Transverse colon (tissue), 4 donors: ENCODE data around the gene CASP8.

Source experiments
- CTCF ChIP-seq, 5 experiments: fragments of 200-600 bp in 3 of 5; fragments of 450-650 bp in 2 of 5; sonication (generic) in 3 of 5; IDR thresholded peaks; 1 replicate in 2 of 5; 2 replicates in 3 of 5; pipeline ENCODE4 v1.5.1; 2016 to 2017; ENCODE audit warnings: antibody characterized with exemption in 5 of 5, inconsistent platforms in 3 of 5, mild to moderate bottlenecking in 2 of 5, moderate library complexity in 1 of 5
- EP300 ChIP-seq: sonication (generic); formaldehyde crosslinking; IDR thresholded peaks from one replicate; pipeline ENCODE4 v1.6.1; 2017; ENCODE audit warnings: antibody characterized with exemption, low read depth
- POLR2A ChIP-seq: fragments of 450-650 bp; IDR thresholded peaks from one replicate; pipeline ENCODE4 v1.6.1; 2016; ENCODE audit warnings: antibody characterized with exemption, mild to moderate bottlenecking, moderate library complexity
- POLR2AphosphoS5 ChIP-seq, 3 donors: sonication (generic); formaldehyde crosslinking; IDR thresholded peaks; one replicate each; pipeline ENCODE4 v1.6.1; 2016; ENCODE audit warnings: antibody characterized with exemption in 3 of 3

GRCh38 chr2:201267278-201268030 is 7.1 kb downstream of the CASP8 start:
- TF ChIP-seq POLR2A = no peak
- TF ChIP-seq CTCF (IDR thresholded peaks at IDR 0.05) = no peak
- no peak for TF ChIP-seq POLR2AphosphoS5 (IDR thresholded peaks at IDR 0.05)
- no peak for TF ChIP-seq EP300
